Right ventricle myocardium inferior (tissue), 1 donor: ENCODE data around the gene CTNNA3. TPM values are rescaled to one million over a fixed set of nuclear protein-coding genes. Genes with fewer than 3 reads are reported as not detected.
"Not testable (repeated sequence)": the region's sequence is repeated elsewhere in the genome, so short reads cannot be mapped to it uniquely, and the experiment has no call there.

Experiments
- ATAC-seq: fragments of 200-7000 bp; cut with Tn5 transposase; one replicate; pipeline ENCODE4 v1.9.1; 2020; ENCODE audit warnings: mild to moderate bottlenecking, moderate library complexity
- DNase-seq: peaks from one replicate; pipeline ENCODE4 v3.0.0; 2021; ENCODE audit errors: missing footprints
- intact Hi-C: fragments of 100-400 bp; cut with DNase I; formaldehyde crosslinking; loops from one replicate; pipeline ENCODE4 v1.11.0; 2022
- total RNA-seq: library from RNA; stranded (reverse); fragmentation: NEBNext Ultra II Directional; extraction: Animal tissue kit (Norgen Biotek cat#: 25700); gene quantifications from one replicate; pipeline ENCODE4 v1.2.1, GENCODE V29; 2021
- donor health status: DM: no; HTN: yes; CAD: no; lungs with severe emphysema.

CTNNA3 gene
- total RNA-seq, 1 donor from 2014 or later, result 120 TPM

- DNase-seq (no peak), ATAC-seq (no peak)
- intact Hi-C loops, result no loop called here
Observed at GRCh38 chr10:67225226-67225625, 470.8 kb downstream of the CTNNA3 start.

GRCh38 chr10:67224553-67224952 is 471.4 kb downstream of the CTNNA3 start:
- no peak for ATAC-seq
- no peak for DNase-seq
- intact Hi-C loops, result no loop called here

GRCh38 chr10:67222934-67223333 is 473.1 kb downstream of the CTNNA3 start:
- DNase-seq, result no peak
- ATAC-seq, result no peak
- intact Hi-C loops, result no loop called here

- ATAC-seq (peak; percentile 46), DNase-seq (no peak)
- intact Hi-C loops, result no loop called here
Observed at GRCh38 chr10:67221939-67222494, 474.0 kb downstream of the CTNNA3 start.

GRCh38 chr10:67211680-67212079 is 484.3 kb downstream of the CTNNA3 start:
- no peak for ATAC-seq

GRCh38 chr10:67207923-67208322 is 488.1 kb downstream of the CTNNA3 start:
- intact Hi-C loops, ATAC-seq: not testable (repeated sequence)
- peak; percentile 50 for DNase-seq

More at GRCh38 chr10:67211680-67212079, 484.3 kb downstream of the CTNNA3 start:
- no peak for DNase-seq
- intact Hi-C loops, result no loop called here

GRCh38 chr10:67200913-67201564 is 495.0 kb downstream of the CTNNA3 start:
- no peak for DNase-seq
- intact Hi-C loops, result no loop called here
- no peak for ATAC-seq

- intact Hi-C loops, result no loop called here
- no peak for DNase-seq
- no peak for ATAC-seq
Observed at GRCh38 chr10:67175354-67175753, 520.6 kb downstream of the CTNNA3 start.

- DNase-seq (no peak), ATAC-seq (no peak)
Observed at GRCh38 chr10:67173787-67174186, 522.2 kb downstream of the CTNNA3 start.

GRCh38 chr10:67171970-67172369 is 524.0 kb downstream of the CTNNA3 start:
- DNase-seq (no peak), ATAC-seq (no peak)
- intact Hi-C loops, result no loop called here

More at GRCh38 chr10:67173787-67174186, 522.2 kb downstream of the CTNNA3 start:
- intact Hi-C loops, result no loop called here

GRCh38 chr10:67156239-67156638 is 539.8 kb downstream of the CTNNA3 start:
- intact Hi-C loops, result no loop called here
- DNase-seq, result no peak
- ATAC-seq, result no peak

GRCh38 chr10:67151471-67151870 is 544.5 kb downstream of the CTNNA3 start:
- ATAC-seq (no peak), DNase-seq (no peak)
- intact Hi-C loops, result no loop called here

- ATAC-seq (no peak), DNase-seq (no peak)
- intact Hi-C loops, result no loop called here
Observed at GRCh38 chr10:67144530-67144929, 551.5 kb downstream of the CTNNA3 start.

- ATAC-seq (no peak), DNase-seq (no peak)
- intact Hi-C loops, result no loop called here
Observed at GRCh38 chr10:67141300-67141699, 554.7 kb downstream of the CTNNA3 start.

- ATAC-seq (no peak), DNase-seq (no peak)
- intact Hi-C loops, result no loop called here
Observed at GRCh38 chr10:67140641-67141040, 555.4 kb downstream of the CTNNA3 start.

GRCh38 chr10:67127441-67127840 is 568.6 kb downstream of the CTNNA3 start:
- ATAC-seq (no peak), DNase-seq (no peak)
- intact Hi-C loops, result no loop called here

- intact Hi-C loops, result no loop called here
- DNase-seq (no peak), ATAC-seq (no peak)
Observed at GRCh38 chr10:67119651-67120050, 576.3 kb downstream of the CTNNA3 start.

GRCh38 chr10:67115972-67116371 is 580.0 kb downstream of the CTNNA3 start:
- intact Hi-C loops, result no loop called here
- ATAC-seq (no peak), DNase-seq (no peak)

- no peak for DNase-seq
- ATAC-seq, result no peak
- intact Hi-C loops, result no loop called here
Observed at GRCh38 chr10:67114945-67115344, 581.0 kb downstream of the CTNNA3 start.

GRCh38 chr10:67112765-67113164 is 583.2 kb downstream of the CTNNA3 start:
- DNase-seq (no peak), ATAC-seq (no peak)
- intact Hi-C loops, result no loop called here

GRCh38 chr10:67110286-67110685 is 585.7 kb downstream of the CTNNA3 start:
- ATAC-seq (no peak), DNase-seq (no peak)
- intact Hi-C loops, result no loop called here
